ENCODE data around the gene DLX4. TPM values are rescaled to one million over a fixed set of nuclear protein-coding genes. Genes with fewer than 3 reads are reported as not detected.

Gene DLX4
- total and polyA plus RNA-seq, 4 donors: 0.45 to 2.2 (median 0.72) TPM

GRCh38 chr17:49935526-49936210 lies 33.3 kb upstream of the DLX4 start:
- DNase-seq: peak in 1 of 3 donors; percentile 31

GRCh38 chr17:49936386-49936785 lies 32.6 kb upstream of the DLX4 start:
- 89 to 93% methylated on average over 9 of the region's 9 CpGs for WGBS, 2 donors
- Histone ChIP-seq H3K9me3 (ENCODE audit: control insufficient read depth in 4 of 4, insufficient read depth in 3 of 4, low read length in 3 of 4) (no peaks in the 10 kb centered on the region), H3K4me1 (ENCODE audit: control insufficient read depth in 5 of 5, insufficient read depth in 5 of 5, low read length in 5 of 5) (peaks cover 0 to 2% (median 0%) of the 10 kb centered on the region in 5 donors), H3K9ac (ENCODE audit: insufficient read depth in 1 of 2, low read length in 2 of 2) (no peak overlapping the region), H3K27me3 (ENCODE audit: control insufficient read depth in 3 of 3, insufficient read depth in 3 of 3, low read length in 2 of 3) (no peaks in the 10 kb centered on the region), H3K27ac (ENCODE audit: low read depth in 1 of 2, low read length in 1 of 2) (no peak overlapping the region), H3K4me3 (no peak overlapping the region), H3K36me3 (ENCODE audit: control insufficient read depth in 4 of 4, insufficient read depth in 4 of 4, low read length in 4 of 4) (no peaks in the 10 kb centered on the region)
- DNase-seq: no peak
- no peak for ATAC-seq (ENCODE audit: insufficient read depth, low FRiP score)
- TF ChIP-seq CTCF (IDR thresholded peaks at IDR 0.05; ENCODE audit: control extremely low read depth, extremely low read depth): no peak

More at GRCh38 chr17:49935526-49936210, 33.3 kb upstream of the DLX4 start:
- no peak overlapping the region for H3K27ac ChIP-seq (ENCODE audit: low read depth in 1 of 2, low read length in 1 of 2)
- no peaks in the 10 kb centered on the region for H3K9me3 ChIP-seq (ENCODE audit: control insufficient read depth in 4 of 4, insufficient read depth in 3 of 4, low read length in 3 of 4)
- no peaks in the 10 kb centered on the region for H3K36me3 ChIP-seq (ENCODE audit: control insufficient read depth in 4 of 4, insufficient read depth in 4 of 4, low read length in 4 of 4)
- H3K27me3 ChIP-seq (ENCODE audit: control insufficient read depth in 3 of 3, insufficient read depth in 3 of 3, low read length in 2 of 3): no peaks in the 10 kb centered on the region
- 68 to 94% methylated on average over 15 of the region's 15 CpGs for WGBS, 2 donors
- H3K4me1 ChIP-seq (ENCODE audit: control insufficient read depth in 5 of 5, insufficient read depth in 5 of 5, low read length in 5 of 5): peaks cover 0 to 2% (median 0%) of the 10 kb centered on the region in 5 donors
- no peak overlapping the region for H3K9ac ChIP-seq (ENCODE audit: insufficient read depth in 1 of 2, low read length in 2 of 2)
- no peak overlapping the region for H3K4me3 ChIP-seq
- no peak for ATAC-seq (ENCODE audit: insufficient read depth, low FRiP score)
- no peak for TF ChIP-seq CTCF (IDR thresholded peaks at IDR 0.05; ENCODE audit: control extremely low read depth, extremely low read depth)

- peaks cover 0 to 13% (median 5%) of the 10 kb centered on the region in 3 donors for H3K27me3 ChIP-seq (ENCODE audit: control insufficient read depth in 3 of 3, insufficient read depth in 3 of 3, low read length in 2 of 3)
- no peak overlapping the region for H3K4me3 ChIP-seq
- no peak overlapping the region for H3K27ac ChIP-seq (ENCODE audit: low read depth in 1 of 2, low read length in 1 of 2)
- TF ChIP-seq CTCF (IDR thresholded peaks at IDR 0.05; ENCODE audit: control extremely low read depth, extremely low read depth): no peak
- no peak for ATAC-seq (ENCODE audit: insufficient read depth, low FRiP score)
- H3K4me1 ChIP-seq (ENCODE audit: control insufficient read depth in 5 of 5, insufficient read depth in 5 of 5, low read length in 5 of 5): no peaks in the 10 kb centered on the region
- WGBS, 2 donors: 25 to 49% methylated on average over 7 of the region's 7 CpGs
- no peak overlapping the region for H3K9ac ChIP-seq (ENCODE audit: insufficient read depth in 1 of 2, low read length in 2 of 2)
- no peaks in the 10 kb centered on the region for H3K9me3 ChIP-seq (ENCODE audit: control insufficient read depth in 4 of 4, insufficient read depth in 3 of 4, low read length in 3 of 4)
- DNase-seq: no peak
- no peaks in the 10 kb centered on the region for H3K36me3 ChIP-seq (ENCODE audit: control insufficient read depth in 4 of 4, insufficient read depth in 4 of 4, low read length in 4 of 4)
These were observed 29.7 kb upstream of the DLX4 start for GRCh38 chr17:49939318-49939717.

Measured in lung (tissue), 12 donors.